Left ventricle myocardium inferior (tissue), 1 donor: ENCODE data around the gene WDFY4. TPM values are rescaled to one million over a fixed set of nuclear protein-coding genes. Genes with fewer than 3 reads are reported as not detected.

Source experiments
- DNase-seq: peaks from one replicate; pipeline ENCODE4 v3.0.0-alpha.2; 2020
- H3K27ac ChIP-seq: fragments of 200-600 bp; replicated peaks from 2 replicates; pipeline ENCODE4 v1.8.0; 2021
- H3K27me3 ChIP-seq: fragments of 200-600 bp; 2 replicates; pipeline ENCODE4 v1.8.0; 2021; ENCODE audit warnings: low read depth
- H3K36me3 ChIP-seq: fragments of 200-600 bp; 2 replicates; pipeline ENCODE4 v1.8.0; 2021
- H3K4me1 ChIP-seq: fragments of 200-600 bp; 2 replicates; pipeline ENCODE4 v1.8.0; 2021
- H3K4me3 ChIP-seq: fragments of 200-600 bp; 2 replicates; pipeline ENCODE4 v1.8.0; 2021; ENCODE audit warnings: mild to moderate bottlenecking, moderate library complexity
- H3K9me3 ChIP-seq: fragments of 200-600 bp; replicated peaks from 2 replicates; pipeline ENCODE4 v1.8.0; 2021
- CTCF ChIP-seq: fragments of 200-600 bp; IDR thresholded peaks from 2 replicates; pipeline ENCODE4 v1.8.0; 2021; ENCODE audit warnings: antibody characterized with exemption, mild to moderate bottlenecking, borderline replicate concordance
- intact Hi-C: fragments of 100-400 bp; cut with micrococcal nuclease; formaldehyde crosslinking; loops from one replicate; pipeline ENCODE4 v1.11.0; 2022
- total RNA-seq: library from RNA; stranded (reverse); fragmentation: NEBNext Ultra II Directional; extraction: Animal tissue kit (Norgen Biotek cat#: 25700); gene quantifications from one replicate; pipeline ENCODE4 v1.2.1, GENCODE V29; 2021
- donor health status: DM: no; HTN: yes; CAD: no; lungs with severe emphysema.

Gene WDFY4
- total RNA-seq, 1 donor from 2014 or later, result 1.5 TPM

GRCh38 chr10:48760983-48761382 lies 76.3 kb downstream of the WDFY4 start:
- no peak for TF ChIP-seq CTCF
- Histone ChIP-seq H3K27me3 (peaks cover 6% of the 10 kb centered on the region), H3K27ac (no peak overlapping the region), H3K36me3 (no peaks in the 10 kb centered on the region), H3K9me3 (no peaks in the 10 kb centered on the region), H3K4me1 (peaks cover 10% of the 10 kb centered on the region), H3K4me3 (no peak overlapping the region)
- intact Hi-C loops, result no loop called here
- DNase-seq, result no peak

- Histone ChIP-seq H3K36me3 (no peaks in the 10 kb centered on the region), H3K4me1 (peaks cover 10% of the 10 kb centered on the region), H3K27me3 (peaks cover 6% of the 10 kb centered on the region), H3K4me3 (no peak overlapping the region), H3K27ac (peak overlapping the region; percentile 52), H3K9me3 (no peaks in the 10 kb centered on the region)
- DNase-seq, result no peak
- peak; percentile 22 for TF ChIP-seq CTCF
- intact Hi-C loops, result no loop called here
Observed at GRCh38 chr10:48762064-48763042, 77.7 kb downstream of the WDFY4 start.

- no peaks in the 10 kb centered on the region for H3K9me3 ChIP-seq
- H3K4me3 ChIP-seq, result no peak overlapping the region
- H3K4me1 ChIP-seq, result peaks cover 10% of the 10 kb centered on the region
- no peak overlapping the region for H3K27ac ChIP-seq
- intact Hi-C loops, result no loop called here
- no peak for DNase-seq
- H3K36me3 ChIP-seq, result no peaks in the 10 kb centered on the region
- no peak for TF ChIP-seq CTCF
- peaks cover 6% of the 10 kb centered on the region for H3K27me3 ChIP-seq
Observed at GRCh38 chr10:48763403-48763965, 78.8 kb downstream of the WDFY4 start.

- H3K27me3 ChIP-seq, result peaks cover 6% of the 10 kb centered on the region
- TF ChIP-seq CTCF, result no peak
Observed at GRCh38 chr10:48764486-48764885, 79.8 kb downstream of the WDFY4 start.

GRCh38 chr10:48765039-48765438 lies 80.4 kb downstream of the WDFY4 start:
- Histone ChIP-seq H3K4me1 (peaks cover 10% of the 10 kb centered on the region), H3K36me3 (no peaks in the 10 kb centered on the region), H3K27ac (no peak overlapping the region), H3K9me3 (no peaks in the 10 kb centered on the region), H3K4me3 (no peak overlapping the region), H3K27me3 (peaks cover 5% of the 10 kb centered on the region)
- intact Hi-C loops, result no loop called here
- TF ChIP-seq CTCF, result no peak
- no peak for DNase-seq

More at GRCh38 chr10:48764486-48764885, 79.8 kb downstream of the WDFY4 start:
- Histone ChIP-seq H3K4me1 (peaks cover 10% of the 10 kb centered on the region), H3K4me3 (no peak overlapping the region), H3K36me3 (no peaks in the 10 kb centered on the region), H3K9me3 (no peaks in the 10 kb centered on the region), H3K27ac (no peak overlapping the region)
- intact Hi-C loops, result no loop called here
- DNase-seq, result no peak
